ENCODE measurements around the gene KCNE4. TPM values are rescaled to one million over a fixed set of nuclear protein-coding genes. Genes with fewer than 3 reads are reported as not detected.

Gene KCNE4
- total RNA-seq, 1 experiment from 2014 or later: not detected

- Mint-ChIP-seq H3K36me3 (ENCODE audit: insufficient read depth, unreplicated experiment) (no peaks in the 10 kb centered on the region), H3K9me3 (ENCODE audit: unreplicated experiment) (no peaks in the 10 kb centered on the region), H3K27ac (ENCODE audit: low read depth, unreplicated experiment) (no peak overlapping the region), H3K4me3 (ENCODE audit: unreplicated experiment) (no peak overlapping the region), H3K27me3 (ENCODE audit: insufficient read depth, unreplicated experiment) (no peaks in the 10 kb centered on the region), H3K4me1 (ENCODE audit: insufficient read depth, unreplicated experiment) (no peaks in the 10 kb centered on the region)
- POLR2A ChIA-PET: no interaction called here
- CTCF ChIA-PET: no interaction called here
- TF ChIP-seq, protein P1, sequence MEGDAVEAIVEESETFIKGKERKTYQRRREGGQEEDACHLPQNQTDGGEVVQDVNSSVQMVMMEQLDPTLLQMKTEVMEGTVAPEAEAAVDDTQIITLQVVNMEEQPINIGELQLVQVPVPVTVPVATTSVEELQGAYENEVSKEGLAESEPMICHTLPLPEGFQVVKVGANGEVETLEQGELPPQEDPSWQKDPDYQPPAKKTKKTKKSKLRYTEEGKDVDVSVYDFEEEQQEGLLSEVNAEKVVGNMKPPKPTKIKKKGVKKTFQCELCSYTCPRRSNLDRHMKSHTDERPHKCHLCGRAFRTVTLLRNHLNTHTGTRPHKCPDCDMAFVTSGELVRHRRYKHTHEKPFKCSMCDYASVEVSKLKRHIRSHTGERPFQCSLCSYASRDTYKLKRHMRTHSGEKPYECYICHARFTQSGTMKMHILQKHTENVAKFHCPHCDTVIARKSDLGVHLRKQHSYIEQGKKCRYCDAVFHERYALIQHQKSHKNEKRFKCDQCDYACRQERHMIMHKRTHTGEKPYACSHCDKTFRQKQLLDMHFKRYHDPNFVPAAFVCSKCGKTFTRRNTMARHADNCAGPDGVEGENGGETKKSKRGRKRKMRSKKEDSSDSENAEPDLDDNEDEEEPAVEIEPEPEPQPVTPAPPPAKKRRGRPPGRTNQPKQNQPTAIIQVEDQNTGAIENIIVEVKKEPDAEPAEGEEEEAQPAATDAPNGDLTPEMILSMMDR (IDR thresholded peaks at IDR 0.05; ENCODE audit: unreplicated experiment): no peak
- no peak for DNase-seq (ENCODE audit: unreplicated experiment)
- no TSS peak for BruUV-seq (replicated peaks)
- intact Hi-C loops (cut with micrococcal nuclease): no loop called here
Observed at GRCh38 chr2:223055836-223056235, 3.8 kb downstream of the KCNE4 start.

DNA sequence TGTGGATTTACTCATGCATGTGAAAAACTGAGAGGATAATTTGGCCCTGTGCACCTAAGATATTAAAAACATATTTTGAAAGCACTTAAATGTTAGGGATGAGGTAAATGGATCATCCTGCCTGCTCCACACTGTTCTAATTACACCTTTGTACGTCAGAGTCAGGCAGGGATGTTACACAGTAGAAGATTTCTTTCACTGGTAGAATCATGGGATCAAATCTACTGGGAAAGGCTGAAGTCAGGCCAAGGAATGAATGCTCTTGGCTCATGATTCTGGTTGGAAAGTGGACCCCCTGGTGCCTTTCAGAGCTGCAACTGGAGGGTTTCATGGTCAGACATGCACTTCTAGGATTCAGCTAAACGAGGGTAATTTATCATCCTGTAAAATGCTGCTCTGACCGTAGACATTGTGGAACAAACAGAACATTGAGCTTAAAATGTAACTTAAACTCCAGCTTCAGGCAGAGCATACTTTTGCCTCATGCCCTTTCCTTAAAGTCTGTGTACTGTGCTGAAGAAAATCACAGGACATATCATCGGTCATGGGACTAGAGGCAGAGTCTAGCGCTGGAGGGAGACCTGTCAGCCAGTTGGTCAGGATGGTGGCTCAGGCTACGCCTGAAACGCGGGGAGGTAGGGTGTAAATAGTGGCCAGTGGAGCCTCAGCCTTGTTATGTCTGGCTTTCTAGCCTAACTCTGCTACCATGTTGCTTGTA is 4.9 kb downstream of the KCNE4 start:
- no peak overlapping the region for H3K27ac Mint-ChIP-seq (ENCODE audit: low read depth, unreplicated experiment)
- no peak overlapping the region for H3K4me3 Mint-ChIP-seq (ENCODE audit: unreplicated experiment)
- ChIA-PET POLR2A (no interaction called here), CTCF (interaction anchor here (1.1 kb wide), 1 partner anchor 11 kb away, joined by 3 read pairs; no protein-coding TSS in a partner anchor)
- no peak for DNase-seq (ENCODE audit: unreplicated experiment)
- TF ChIP-seq, protein P1 (IDR thresholded peaks at IDR 0.05; ENCODE audit: unreplicated experiment): no peak
- H3K9me3 Mint-ChIP-seq (ENCODE audit: unreplicated experiment): no peaks in the 10 kb centered on the region
- H3K4me1 Mint-ChIP-seq (ENCODE audit: insufficient read depth, unreplicated experiment): no peaks in the 10 kb centered on the region
- H3K36me3 Mint-ChIP-seq (ENCODE audit: insufficient read depth, unreplicated experiment): no peaks in the 10 kb centered on the region
- no TSS peak for BruUV-seq (replicated peaks)
- intact Hi-C loops (cut with micrococcal nuclease): no loop called here
- H3K27me3 Mint-ChIP-seq (ENCODE audit: insufficient read depth, unreplicated experiment): no peaks in the 10 kb centered on the region

- CTCF ChIA-PET: interaction anchor here (1.1 kb wide), 1 partner anchor 12 kb away, joined by 3 read pairs; no protein-coding TSS in a partner anchor
- no peaks in the 10 kb centered on the region for H3K9me3 Mint-ChIP-seq (ENCODE audit: unreplicated experiment)
- no TSS peak for BruUV-seq (replicated peaks)
- no peak overlapping the region for H3K4me3 Mint-ChIP-seq (ENCODE audit: unreplicated experiment)
- no peak overlapping the region for H3K27ac Mint-ChIP-seq (ENCODE audit: low read depth, unreplicated experiment)
- intact Hi-C loops (cut with micrococcal nuclease): no loop called here
- no peaks in the 10 kb centered on the region for H3K27me3 Mint-ChIP-seq (ENCODE audit: insufficient read depth, unreplicated experiment)
- POLR2A ChIA-PET: no interaction called here
- TF ChIP-seq, protein P1 (IDR thresholded peaks at IDR 0.05; ENCODE audit: unreplicated experiment): no peak
- no peaks in the 10 kb centered on the region for H3K36me3 Mint-ChIP-seq (ENCODE audit: insufficient read depth, unreplicated experiment)
- no peak for DNase-seq (ENCODE audit: unreplicated experiment)
- H3K4me1 Mint-ChIP-seq (ENCODE audit: insufficient read depth, unreplicated experiment): no peaks in the 10 kb centered on the region
Observed at GRCh38 chr2:223057569-223057968, 5.6 kb downstream of the KCNE4 start.

GRCh38 chr2:223058952-223059716 is 7.1 kb downstream of the KCNE4 start:
- Mint-ChIP-seq H3K27ac (ENCODE audit: low read depth, unreplicated experiment) (no peak overlapping the region), H3K36me3 (ENCODE audit: insufficient read depth, unreplicated experiment) (no peaks in the 10 kb centered on the region), H3K4me1 (ENCODE audit: insufficient read depth, unreplicated experiment) (no peaks in the 10 kb centered on the region), H3K4me3 (ENCODE audit: unreplicated experiment) (no peak overlapping the region), H3K27me3 (ENCODE audit: insufficient read depth, unreplicated experiment) (no peaks in the 10 kb centered on the region), H3K9me3 (ENCODE audit: unreplicated experiment) (no peaks in the 10 kb centered on the region)
- peak; percentile 7 for DNase-seq (ENCODE audit: unreplicated experiment)
- intact Hi-C loops (cut with micrococcal nuclease): no loop called here
- POLR2A ChIA-PET: no interaction called here
- no TSS peak for BruUV-seq (replicated peaks)
- TF ChIP-seq, protein P1 (IDR thresholded peaks at IDR 0.05; ENCODE audit: unreplicated experiment): no peak
- CTCF ChIA-PET: interaction anchor here (0.6 kb wide), 2 partner anchors 10 to 152 kb away, joined by 3 to 4 read pairs; no protein-coding TSS in a partner anchor
